HCEC 1CT (cell line): Measurements from ENCODE around the gene C2orf78.

ENCODE experiments used
- DNase-seq: peaks from one replicate; pipeline ENCODE4 v3.0.0-alpha.2; 2017

Gene C2orf78

DNA sequence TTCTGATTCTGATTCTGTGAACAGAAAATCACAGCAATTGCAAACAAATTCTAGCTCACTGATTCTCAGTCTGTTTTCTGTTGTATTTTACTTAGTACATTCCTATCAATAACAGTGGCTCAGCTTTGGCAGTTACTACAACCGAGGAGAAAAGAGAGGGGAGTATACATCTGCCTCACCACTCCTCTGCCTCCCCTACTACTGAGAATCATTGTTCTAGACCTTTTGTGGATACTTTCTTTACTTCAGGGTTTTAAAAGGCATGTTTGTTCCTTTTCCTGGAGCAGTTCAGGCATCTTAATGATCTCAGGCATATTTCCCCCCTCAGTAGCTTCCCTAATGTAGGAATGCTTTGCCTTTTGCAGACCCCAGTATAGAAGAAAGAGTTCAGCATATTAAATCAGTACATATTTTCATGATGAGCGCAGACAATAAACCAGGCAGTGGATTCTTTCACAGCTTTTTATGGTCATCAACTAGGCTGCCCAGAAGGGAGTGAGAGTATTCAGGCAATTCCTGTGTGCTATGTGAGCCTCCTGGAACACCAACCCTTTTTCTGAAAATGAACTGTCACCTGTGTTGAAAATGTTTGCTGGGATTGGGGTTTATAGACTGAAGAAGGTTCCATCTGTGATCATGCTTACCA lies 55.0 kb downstream of the C2orf78 start:
- peak; percentile 39 for DNase-seq

- DNase-seq = peak; percentile 39
Observed at GRCh38 chr2:73839653-73840411, 55.8 kb downstream of the C2orf78 start.

DNA sequence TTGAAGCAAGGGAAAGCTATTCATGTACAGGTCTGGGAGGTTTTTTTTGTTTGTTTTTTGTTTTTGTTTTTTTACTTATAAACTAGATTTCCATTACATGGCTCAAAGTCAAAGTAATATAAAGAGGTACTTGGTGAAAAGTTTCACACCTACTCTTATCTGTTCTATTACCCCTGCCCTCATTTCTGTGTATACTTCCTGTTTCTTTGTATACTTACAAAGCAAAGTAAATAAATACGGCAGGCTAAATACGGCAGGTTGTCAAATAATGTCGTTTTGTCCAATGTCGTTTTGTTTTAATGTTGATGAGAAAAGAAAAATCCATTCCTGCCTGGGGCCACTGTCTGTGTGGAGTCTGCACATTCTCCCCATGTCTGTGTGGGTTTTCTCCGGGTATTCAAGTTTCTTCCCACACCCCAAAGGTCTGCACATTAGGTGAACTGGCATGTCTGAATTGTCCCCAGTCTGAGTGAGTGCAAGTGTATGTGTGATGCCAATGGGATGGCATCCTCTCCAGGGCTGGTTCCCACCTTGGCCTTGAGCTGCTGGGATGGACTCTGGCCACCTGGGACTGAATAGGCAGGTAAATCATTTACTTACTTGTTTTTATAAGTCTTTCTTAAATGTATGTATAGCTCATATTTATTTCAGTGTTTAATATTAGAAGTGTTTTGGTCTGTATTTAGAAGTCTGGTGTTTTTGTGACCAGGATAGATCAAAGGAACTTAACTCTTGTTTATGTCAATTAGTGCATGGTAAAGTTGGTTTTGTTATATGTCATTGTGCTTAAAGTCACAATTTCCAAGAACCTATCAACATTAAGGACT lies 58.1 kb downstream of the C2orf78 start:
- no peak for DNase-seq

GRCh38 chr2:73842739-73843019 lies 58.7 kb downstream of the C2orf78 start:
- DNase-seq = no peak

- no peak for DNase-seq
Observed at GRCh38 chr2:73844087-73844486, 60.1 kb downstream of the C2orf78 start.

DNA sequence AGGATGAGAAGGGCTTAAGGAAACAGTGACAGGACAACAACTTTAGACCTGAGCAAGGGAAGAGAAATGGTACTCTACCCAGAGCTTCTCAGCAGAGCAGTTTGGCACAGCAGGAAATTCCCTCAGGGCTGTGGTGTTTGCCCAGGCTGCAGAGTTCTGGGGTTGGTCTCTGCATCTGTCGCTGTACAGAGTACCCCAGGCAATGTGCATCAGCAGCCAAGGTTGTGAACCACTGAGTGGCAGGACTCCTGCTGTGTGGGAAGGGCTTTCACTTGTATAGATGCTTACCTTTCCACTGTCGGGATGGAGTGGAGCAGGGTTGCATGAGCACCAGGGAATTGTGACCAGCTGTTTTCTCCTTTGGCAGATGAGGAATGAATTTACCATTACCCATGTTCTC lies 66.0 kb downstream of the C2orf78 start:
- no peak for DNase-seq

GRCh38 chr2:73851274-73851673 lies 67.3 kb downstream of the C2orf78 start:
- peak; percentile 35 for DNase-seq

DNA sequence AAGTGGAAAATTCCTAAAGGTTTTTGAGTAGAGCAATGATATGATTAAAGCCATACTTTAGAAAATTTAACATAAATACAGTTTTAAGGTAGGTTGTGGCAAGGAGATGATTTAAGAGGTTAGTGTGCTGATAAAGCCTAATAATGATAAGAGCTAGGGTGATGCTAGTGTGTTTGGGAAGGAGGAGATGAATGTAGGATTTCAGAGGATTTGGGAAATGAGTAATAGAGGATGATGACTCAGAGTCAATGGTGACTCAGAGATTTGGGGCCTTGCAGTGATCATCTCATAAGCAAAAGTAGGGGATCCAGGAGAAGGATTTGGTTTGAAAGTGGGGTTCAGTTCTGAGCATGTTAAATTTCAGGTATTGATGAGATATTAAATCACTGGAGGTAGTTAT lies 68.0 kb downstream of the C2orf78 start:
- peak; percentile 93 for DNase-seq

DNA sequence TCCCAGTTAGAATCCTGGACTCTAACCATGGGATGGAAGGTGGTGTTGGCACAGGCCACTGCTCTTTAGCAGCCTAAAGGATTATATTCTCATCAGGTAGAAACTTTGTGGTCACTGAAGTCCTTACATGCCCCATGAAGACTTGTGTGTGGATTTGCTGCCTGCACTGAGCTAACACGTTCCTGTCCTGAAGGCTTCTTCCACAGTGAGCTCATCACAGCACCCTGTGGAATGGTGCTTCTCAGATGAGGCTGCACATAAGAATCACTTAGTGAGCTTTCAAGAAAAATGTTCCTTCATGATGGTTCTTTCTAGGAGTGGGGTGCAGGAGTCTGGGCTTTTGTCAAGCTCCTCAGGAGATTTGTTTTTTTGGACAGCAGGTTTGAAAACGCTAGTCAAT lies 71.5 kb downstream of the C2orf78 start:
- no peak for DNase-seq

GRCh38 chr2:73856214-73856613 lies 72.2 kb downstream of the C2orf78 start:
- DNase-seq = peak; percentile 99

GRCh38 chr2:73859721-73860586 lies 76.0 kb downstream of the C2orf78 start:
- DNase-seq = peak; percentile 96

DNA sequence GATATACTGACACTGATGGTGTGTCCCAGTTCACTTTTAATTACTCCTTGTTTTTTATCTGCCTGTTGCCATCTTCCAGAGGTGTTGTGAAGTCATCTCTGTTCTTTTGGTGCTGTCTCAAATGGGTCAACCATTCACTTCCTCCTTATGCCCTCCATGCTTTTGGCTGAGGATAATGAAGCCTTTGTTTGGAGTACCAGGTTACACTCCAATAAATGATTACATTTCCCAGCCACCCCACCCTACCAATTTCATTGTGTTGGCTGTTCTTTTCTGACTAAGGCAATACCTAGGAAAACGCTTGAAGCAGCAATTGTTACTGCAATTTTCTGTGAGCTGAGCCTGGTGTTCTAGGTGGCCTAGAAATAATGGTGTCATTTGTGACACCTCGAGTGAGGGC lies 79.0 kb downstream of the C2orf78 start:
- no peak for DNase-seq
